C4-2B (cell line): ENCODE data around the gene CNTFR.

Experiments
- H3K27ac ChIP-seq: fragments of 450-650 bp; 2 replicates; pipeline ENCODE4 v1.5.1; 2017
- CTCF ChIP-seq: fragments of 450-650 bp; conservative IDR thresholded peaks from 2 replicates; pipeline ENCODE4 v1.5.1; 2017; ENCODE audit warnings: mild to moderate bottlenecking
- ZFX ChIP-seq: fragments of 450-650 bp; IDR thresholded peaks from 2 replicates; pipeline ENCODE4 v1.6.1; 2017

Gene CNTFR

GRCh38 chr9:34522971-34523797 lies 66.3 kb downstream of the CNTFR start, which contains the start of gene ENHO:
ENHO (minus strand) TSS chr9:34522990; CDS start chr9:34521695, 1,295 bp downstream.
- H3K27ac ChIP-seq = peak within 1 kb of the TSS; percentile 41
- no peak for TF ChIP-seq ZFX
- no peak for TF ChIP-seq CTCF

DNA sequence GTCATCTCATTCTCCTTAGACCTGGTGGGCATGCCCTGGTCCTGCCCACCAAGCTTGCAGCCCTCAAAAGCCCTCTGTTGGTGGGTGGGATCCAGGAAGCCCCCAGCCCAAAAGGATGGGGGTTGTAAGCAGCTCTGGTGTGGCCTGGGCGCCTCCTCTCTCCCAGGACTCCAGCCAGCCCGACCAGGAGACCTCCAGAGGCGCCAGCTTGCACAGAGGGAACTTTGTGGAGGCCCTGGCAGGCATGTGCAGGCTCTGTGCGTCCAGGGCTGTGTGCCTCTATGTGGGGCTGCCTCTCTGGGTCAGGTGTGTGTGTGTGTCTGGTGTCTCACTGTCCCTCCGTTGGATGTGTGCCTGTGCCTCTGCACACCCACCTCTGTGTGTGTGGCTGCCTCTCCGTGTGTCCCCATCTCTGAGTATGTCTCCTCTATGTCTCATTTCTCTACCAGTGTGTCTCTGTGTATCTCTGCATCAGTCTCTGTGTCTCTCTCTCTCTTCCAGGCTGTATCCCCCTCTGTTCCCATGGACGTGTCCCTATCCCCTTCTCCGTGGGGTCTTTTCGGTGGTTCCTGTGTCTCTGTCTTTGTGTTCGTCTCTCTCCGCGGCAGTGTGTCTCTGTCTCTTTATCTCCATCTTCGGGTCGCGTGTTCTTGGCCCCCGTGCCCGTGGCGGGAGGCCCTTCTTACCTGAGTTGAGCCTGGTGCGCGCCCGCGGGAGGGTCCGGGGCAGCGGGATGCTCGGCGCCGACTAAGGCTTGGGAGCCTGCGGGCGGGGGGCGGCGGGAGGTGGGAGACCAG lies 67.2 kb downstream of the CNTFR start:
- TF ChIP-seq ZFX = no peak
- peak overlapping the region; percentile 41 for H3K27ac ChIP-seq

DNA sequence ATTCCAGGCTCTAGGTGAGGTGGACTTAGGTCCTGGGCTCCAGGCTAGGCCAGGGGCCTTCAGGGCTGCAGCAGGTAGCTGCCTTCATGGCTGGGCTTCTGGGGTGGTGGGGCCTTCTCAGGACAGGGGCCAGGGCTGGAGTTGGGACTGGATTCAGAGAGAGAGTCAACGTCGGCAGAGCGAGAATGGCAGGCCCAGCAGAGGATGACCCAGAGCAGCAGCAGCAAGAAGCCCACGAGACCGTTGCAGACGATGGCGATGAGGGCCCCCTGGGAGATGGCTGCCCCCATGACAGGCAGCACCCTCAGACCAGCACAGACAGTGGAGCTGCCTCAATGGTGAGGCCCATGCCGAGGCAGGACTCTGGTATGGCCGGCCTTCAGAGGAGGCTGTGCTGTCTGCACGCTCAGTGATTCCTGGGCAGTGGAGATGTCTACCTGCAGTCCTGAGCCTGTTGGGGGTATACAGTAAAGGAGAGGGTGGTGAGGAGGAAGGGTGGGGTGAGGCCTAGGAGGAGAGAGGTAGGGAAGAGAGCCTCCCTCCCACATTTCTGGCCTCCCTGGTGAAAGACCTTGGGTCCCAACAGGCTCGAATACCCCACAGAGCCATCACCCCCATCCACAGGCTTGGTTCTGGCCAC lies 68.0 kb downstream of the CNTFR start:
- TF ChIP-seq CTCF (no peak), ZFX (no peak)
- peak overlapping the region; percentile 41 for H3K27ac ChIP-seq

DNA sequence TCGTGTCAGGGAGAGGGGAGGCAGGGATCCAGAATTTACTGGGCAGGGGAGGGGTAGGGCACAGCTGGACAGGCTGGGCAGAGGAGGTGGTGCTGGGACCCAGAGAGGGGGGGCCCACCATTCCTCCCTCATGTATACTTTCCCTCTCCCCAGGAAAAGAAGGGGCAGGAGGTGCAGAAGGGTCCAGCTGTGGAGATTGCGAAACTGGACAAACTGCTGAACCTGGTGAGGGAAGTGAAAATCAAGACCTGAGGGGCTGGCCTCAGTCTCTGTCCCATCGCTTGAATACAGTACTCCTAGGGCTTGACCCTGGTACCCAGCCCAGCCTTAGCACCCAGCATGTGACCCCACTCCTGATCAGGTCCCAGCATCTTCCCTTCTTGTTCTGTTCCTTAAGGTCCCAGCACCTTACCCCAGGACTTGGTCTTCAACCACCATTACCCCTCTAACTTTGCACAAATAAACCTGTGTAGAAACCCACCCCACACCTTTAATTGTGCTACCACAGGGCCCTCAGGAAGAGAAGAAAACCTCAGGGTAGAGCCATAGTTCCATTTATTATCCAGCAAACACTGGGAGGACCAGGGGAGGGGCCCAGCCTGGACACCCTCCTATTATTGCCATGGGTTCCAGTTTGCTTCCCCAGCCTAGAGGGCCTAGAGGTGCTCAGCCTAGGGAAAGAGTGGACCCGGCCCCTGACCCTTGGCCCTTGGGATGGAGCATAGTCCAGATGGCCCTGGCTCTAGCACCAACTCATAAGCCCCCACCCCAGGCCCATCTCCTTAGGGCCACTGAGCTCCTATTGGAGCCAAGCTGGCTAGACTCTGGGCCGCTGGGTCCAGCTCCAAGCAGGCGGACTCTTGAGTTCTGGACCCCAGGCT lies 68.8 kb downstream of the CNTFR start:
- TF ChIP-seq CTCF (no peak), ZFX (no peak)
- no peak overlapping the region for H3K27ac ChIP-seq

DNA sequence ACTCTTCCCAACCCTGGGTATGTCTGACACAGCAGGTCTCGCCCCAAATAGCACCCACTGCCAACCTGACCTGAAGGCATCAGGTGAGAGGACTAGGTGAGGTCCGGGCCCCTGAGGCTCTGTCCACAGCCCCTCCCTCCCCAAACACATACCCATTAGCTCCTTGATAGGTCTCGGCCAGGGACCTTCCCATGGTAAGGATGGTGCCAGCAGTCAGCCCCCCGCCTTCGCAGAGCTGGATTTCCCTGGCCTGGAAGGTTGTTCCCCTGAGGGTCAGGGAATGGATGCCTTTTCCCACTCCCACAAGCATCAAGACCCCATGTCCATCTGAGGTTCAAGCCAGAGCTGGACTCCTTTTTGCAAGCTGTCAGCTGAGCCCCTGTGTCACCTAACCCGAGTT lies 69.4 kb downstream of the CNTFR start:
- TF ChIP-seq CTCF (no peak), ZFX (no peak)

GRCh38 chr9:34519321-34520020 lies 70.1 kb downstream of the CNTFR start:
- TF ChIP-seq CTCF (no peak), ZFX (no peak)

More for the DNA sequence above, 69.4 kb downstream of the CNTFR start:
- no peak overlapping the region for H3K27ac ChIP-seq

More at GRCh38 chr9:34519321-34520020, 70.1 kb downstream of the CNTFR start:
- no peak overlapping the region for H3K27ac ChIP-seq
